Measurements from ENCODE around the gene ZFR.

ZFR gene

DNA sequence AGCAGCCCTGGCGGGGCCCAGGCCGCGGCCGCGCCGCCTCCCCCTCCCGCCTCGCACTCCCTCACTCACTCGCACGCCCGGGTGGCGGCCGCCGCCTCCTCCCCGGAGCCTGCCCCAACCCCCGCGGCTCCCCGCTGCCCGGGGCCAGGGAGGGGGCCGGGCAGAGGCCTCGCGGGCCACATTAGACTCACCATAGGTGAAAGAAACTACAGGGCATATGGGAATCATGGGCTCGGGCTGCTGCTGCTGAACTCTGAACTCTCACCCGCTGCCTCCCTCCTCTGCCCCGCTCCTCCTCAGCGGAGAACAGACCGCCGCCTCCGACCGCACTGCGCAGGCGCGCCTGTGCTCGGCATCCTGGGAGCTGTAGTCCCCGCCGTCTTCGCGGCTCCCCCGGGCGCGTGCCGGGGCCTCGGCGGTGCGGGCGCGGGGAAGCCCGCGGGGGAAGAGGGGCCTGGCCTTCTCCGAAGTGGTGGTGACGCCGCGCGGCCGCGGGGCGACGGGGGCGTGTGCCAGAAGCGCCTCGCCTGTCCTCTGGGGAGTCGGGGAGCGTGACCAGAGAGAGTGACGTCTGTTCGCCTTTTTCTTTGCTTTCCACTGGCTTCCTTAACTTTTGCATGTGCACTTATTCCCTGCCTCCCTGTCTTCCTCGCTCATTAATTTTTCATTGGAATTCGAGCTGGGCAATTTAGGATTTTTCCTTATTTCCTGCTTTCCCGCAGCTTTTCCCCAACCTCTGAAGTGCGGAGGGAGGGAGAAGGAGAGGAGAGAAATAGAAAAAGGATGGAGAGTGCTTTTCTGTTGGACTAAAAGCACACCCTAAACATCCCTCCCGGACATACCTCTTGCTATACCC is at the start of gene ZFR:
TSS of gene ZFR (minus strand) at position 310 of the 856 bp plus-strand sequence. CDS start at position 228, 82 bp downstream.
- peak within 1 kb of the TSS; percentile 64 for H3K9ac ChIP-seq (ENCODE audit: low read length)
- H3K4me1 ChIP-seq (ENCODE audit: insufficient read depth, low read length) = peaks cover 15% of the 10 kb centered on the region
- no peaks in the 10 kb centered on the region for H3K27me3 ChIP-seq (ENCODE audit: control insufficient read depth in 1 of 2, insufficient read depth in 2 of 2, low read length in 2 of 2)
- no peaks in the 10 kb centered on the region for H3K9me3 ChIP-seq (ENCODE audit: low read length)
- peak within 1 kb of the TSS; percentile 79 for H3K27ac ChIP-seq (ENCODE audit: low read depth, low read length)
- H3K36me3 ChIP-seq (ENCODE audit: insufficient read depth, low read length) = no peaks in the 10 kb centered on the region
- H3K4me3 ChIP-seq (ENCODE audit: low read depth in 1 of 2, low read length in 2 of 2) = peak within 1 kb of the TSS; percentile 84 to 88

DNA sequence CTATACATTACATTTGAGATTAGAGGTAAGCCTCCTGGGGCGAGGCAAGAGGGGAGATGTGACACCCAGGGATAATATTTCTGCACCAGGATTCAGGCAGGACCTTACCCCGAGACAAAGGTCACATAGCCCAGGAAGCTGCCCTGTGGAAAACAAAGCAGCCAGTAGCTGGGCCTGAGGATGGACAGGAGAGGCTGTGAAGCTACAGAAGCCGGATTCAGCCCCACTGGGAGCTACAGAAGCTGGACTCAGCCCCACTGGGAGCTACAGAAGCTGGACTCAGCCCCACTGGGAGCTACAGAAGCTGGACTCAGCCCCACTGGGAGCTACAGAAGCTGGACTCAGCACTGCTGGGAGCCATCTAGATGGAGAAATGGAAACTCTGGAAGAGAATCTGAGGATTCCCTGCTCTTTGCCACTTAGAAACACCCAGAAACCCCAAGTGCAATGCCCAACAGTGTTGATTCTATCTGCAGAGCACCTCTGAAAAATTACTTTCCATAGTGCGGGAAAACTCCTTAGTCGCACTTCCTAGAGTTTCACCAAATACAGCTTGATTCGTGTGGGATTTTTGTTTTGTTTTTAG is 46.5 kb upstream of the ZFR start:
- Histone ChIP-seq H3K4me3 (ENCODE audit: low read depth in 1 of 2, low read length in 2 of 2) (no peak overlapping the region), H3K4me1 (ENCODE audit: insufficient read depth, low read length) (no peaks in the 10 kb centered on the region), H3K9ac (ENCODE audit: low read length) (no peak overlapping the region), H3K27me3 (ENCODE audit: control insufficient read depth in 1 of 2, insufficient read depth in 2 of 2, low read length in 2 of 2) (no peaks in the 10 kb centered on the region), H3K36me3 (ENCODE audit: insufficient read depth, low read length) (no peaks in the 10 kb centered on the region), H3K27ac (ENCODE audit: low read depth, low read length) (no peak overlapping the region), H3K9me3 (ENCODE audit: low read length) (no peaks in the 10 kb centered on the region)

DNA sequence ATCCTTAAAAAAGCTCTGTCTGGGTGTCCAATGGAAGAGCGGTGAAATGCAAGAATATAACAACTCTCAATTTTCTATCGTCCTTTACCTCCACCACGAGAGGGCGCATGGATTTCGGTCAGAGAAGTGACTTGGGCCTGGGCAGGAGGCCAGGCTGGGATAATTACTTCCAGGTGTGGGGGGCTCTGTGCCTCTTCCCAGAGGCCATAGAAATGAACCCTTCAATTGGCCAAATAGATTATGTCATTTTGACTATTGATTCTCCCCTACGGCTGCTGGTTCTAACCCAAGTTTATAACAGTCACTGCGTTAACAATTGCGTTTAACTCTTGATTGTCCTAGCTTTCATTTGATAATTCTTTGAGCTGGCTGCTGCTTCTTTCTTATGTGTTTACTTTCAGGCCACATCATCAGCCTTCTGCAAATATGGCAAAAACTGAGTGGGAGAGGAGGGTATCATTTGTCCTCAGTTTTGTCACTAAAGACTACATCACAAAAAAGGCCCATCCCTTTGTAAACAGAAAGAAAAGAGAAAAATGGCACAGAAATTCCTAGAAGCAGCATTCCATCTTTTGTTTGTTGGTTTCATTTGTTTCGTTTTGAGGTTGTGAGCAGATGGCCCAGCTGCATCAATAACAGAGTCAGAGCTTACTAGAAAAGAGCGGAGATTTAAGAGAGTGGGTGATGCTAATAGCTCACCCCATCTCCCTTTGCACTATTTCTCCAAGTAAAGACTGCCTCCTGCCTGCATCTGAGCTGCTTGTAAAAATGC is 45.4 kb upstream of the ZFR start:
- Histone ChIP-seq H3K4me3 (ENCODE audit: low read depth in 1 of 2, low read length in 2 of 2) (no peak overlapping the region), H3K36me3 (ENCODE audit: insufficient read depth, low read length) (no peaks in the 10 kb centered on the region), H3K9ac (ENCODE audit: low read length) (no peak overlapping the region), H3K27ac (ENCODE audit: low read depth, low read length) (no peak overlapping the region), H3K27me3 (ENCODE audit: control insufficient read depth in 1 of 2, insufficient read depth in 2 of 2, low read length in 2 of 2) (no peaks in the 10 kb centered on the region), H3K4me1 (ENCODE audit: insufficient read depth, low read length) (no peaks in the 10 kb centered on the region), H3K9me3 (ENCODE audit: low read length) (no peaks in the 10 kb centered on the region)

- H3K36me3 ChIP-seq (ENCODE audit: insufficient read depth, low read length) = no peaks in the 10 kb centered on the region
- no peak overlapping the region for H3K9ac ChIP-seq (ENCODE audit: low read length)
- no peaks in the 10 kb centered on the region for H3K4me1 ChIP-seq (ENCODE audit: insufficient read depth, low read length)
- H3K27me3 ChIP-seq (ENCODE audit: control insufficient read depth in 1 of 2, insufficient read depth in 2 of 2, low read length in 2 of 2) = no peaks in the 10 kb centered on the region
- no peak overlapping the region for H3K27ac ChIP-seq (ENCODE audit: low read depth, low read length)
- no peaks in the 10 kb centered on the region for H3K9me3 ChIP-seq (ENCODE audit: low read length)
- no peak overlapping the region for H3K4me3 ChIP-seq (ENCODE audit: low read depth in 1 of 2, low read length in 2 of 2)
These were observed 42.9 kb upstream of the ZFR start for GRCh38 chr5:32487424-32487823.

GRCh38 chr5:32487008-32487407 is 42.5 kb upstream of the ZFR start:
- Histone ChIP-seq H3K4me3 (ENCODE audit: low read depth in 1 of 2, low read length in 2 of 2) (no peak overlapping the region), H3K4me1 (ENCODE audit: insufficient read depth, low read length) (no peaks in the 10 kb centered on the region), H3K27me3 (ENCODE audit: control insufficient read depth in 1 of 2, insufficient read depth in 2 of 2, low read length in 2 of 2) (no peaks in the 10 kb centered on the region)

GRCh38 chr5:32482193-32482592 is 37.7 kb upstream of the ZFR start:
- H3K27me3 ChIP-seq (ENCODE audit: control insufficient read depth in 1 of 2, insufficient read depth in 2 of 2, low read length in 2 of 2) = no peaks in the 10 kb centered on the region
- no peak overlapping the region for H3K27ac ChIP-seq (ENCODE audit: low read depth, low read length)
- H3K4me1 ChIP-seq (ENCODE audit: insufficient read depth, low read length) = no peaks in the 10 kb centered on the region
- no peak overlapping the region for H3K9ac ChIP-seq (ENCODE audit: low read length)
- no peaks in the 10 kb centered on the region for H3K9me3 ChIP-seq (ENCODE audit: low read length)
- no peaks in the 10 kb centered on the region for H3K36me3 ChIP-seq (ENCODE audit: insufficient read depth, low read length)
- H3K4me3 ChIP-seq (ENCODE audit: low read depth in 1 of 2, low read length in 2 of 2) = no peak overlapping the region

More at GRCh38 chr5:32487008-32487407, 42.5 kb upstream of the ZFR start:
- H3K9ac ChIP-seq (ENCODE audit: low read length) = no peak overlapping the region
- H3K9me3 ChIP-seq (ENCODE audit: low read length) = no peaks in the 10 kb centered on the region
- no peaks in the 10 kb centered on the region for H3K36me3 ChIP-seq (ENCODE audit: insufficient read depth, low read length)
- H3K27ac ChIP-seq (ENCODE audit: low read depth, low read length) = no peak overlapping the region

- no peaks in the 10 kb centered on the region for H3K9me3 ChIP-seq (ENCODE audit: low read length)
- no peaks in the 10 kb centered on the region for H3K36me3 ChIP-seq (ENCODE audit: insufficient read depth, low read length)
- no peak overlapping the region for H3K4me3 ChIP-seq (ENCODE audit: low read depth in 1 of 2, low read length in 2 of 2)
These were observed 34.6 kb upstream of the ZFR start for GRCh38 chr5:32479096-32479495.

DNA sequence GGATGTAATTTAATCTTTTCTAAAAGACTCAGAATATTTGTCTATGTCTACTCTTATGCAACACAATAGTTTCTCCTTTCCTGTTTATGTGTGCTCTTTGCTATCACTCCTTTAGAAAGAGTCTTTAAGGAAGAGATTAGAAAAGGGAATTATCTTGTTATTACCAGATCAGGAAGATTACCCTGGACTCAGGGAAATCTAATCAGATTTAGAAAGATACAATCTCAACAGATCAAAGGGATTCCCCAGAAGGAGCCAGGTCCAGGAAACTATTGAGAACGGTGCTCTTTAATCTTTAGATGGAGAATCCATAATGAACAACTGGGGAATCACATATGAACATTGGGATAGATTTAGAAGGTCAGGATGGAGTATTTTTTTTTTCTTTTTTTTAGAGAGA is 32.4 kb upstream of the ZFR start:
- no peaks in the 10 kb centered on the region for H3K27me3 ChIP-seq (ENCODE audit: control insufficient read depth in 1 of 2, insufficient read depth in 2 of 2, low read length in 2 of 2)

More at GRCh38 chr5:32479096-32479495, 34.6 kb upstream of the ZFR start:
- no peak overlapping the region for H3K9ac ChIP-seq (ENCODE audit: low read length)
- no peak overlapping the region for H3K27ac ChIP-seq (ENCODE audit: low read depth, low read length)
- no peaks in the 10 kb centered on the region for H3K27me3 ChIP-seq (ENCODE audit: control insufficient read depth in 1 of 2, insufficient read depth in 2 of 2, low read length in 2 of 2)
- H3K4me1 ChIP-seq (ENCODE audit: insufficient read depth, low read length) = no peaks in the 10 kb centered on the region

DNA sequence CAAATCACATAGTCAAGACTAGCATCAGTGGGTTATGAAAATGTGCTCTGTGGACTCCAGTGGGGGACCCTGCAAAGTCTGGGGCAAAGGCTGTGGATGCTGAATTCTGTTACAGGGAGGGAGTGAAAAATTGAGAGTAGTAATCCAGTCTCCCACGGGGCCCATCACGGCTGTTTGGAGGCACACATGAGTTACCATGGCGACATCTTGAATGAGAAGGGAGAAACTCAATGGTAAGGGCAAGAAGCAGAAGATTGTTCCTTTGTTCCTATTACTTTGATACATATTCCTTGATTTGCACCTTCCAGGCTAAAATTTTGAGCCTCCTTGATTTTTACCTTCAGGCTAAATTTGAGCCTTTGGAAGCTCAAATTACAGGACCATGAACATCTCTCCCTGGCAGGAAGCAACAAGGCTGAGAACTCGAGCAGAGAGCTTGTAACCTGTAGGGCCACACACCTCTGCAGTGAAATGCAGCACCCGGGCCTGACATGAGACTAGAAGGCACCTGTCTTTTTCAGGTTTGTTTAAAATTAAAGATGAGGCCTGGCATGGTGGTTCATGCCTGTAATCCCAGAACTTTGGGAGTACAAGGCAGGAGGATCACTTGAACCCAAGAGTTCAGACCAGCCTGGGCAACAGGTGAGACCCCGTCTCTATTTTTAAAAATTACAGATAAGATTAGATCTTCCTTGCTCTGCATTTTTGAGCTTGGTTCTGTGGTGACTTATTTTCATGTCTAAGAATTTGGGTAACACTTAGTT is 31.0 kb upstream of the ZFR start:
- no peaks in the 10 kb centered on the region for H3K9me3 ChIP-seq (ENCODE audit: low read length)
- H3K36me3 ChIP-seq (ENCODE audit: insufficient read depth, low read length) = no peaks in the 10 kb centered on the region
- H3K4me1 ChIP-seq (ENCODE audit: insufficient read depth, low read length) = no peaks in the 10 kb centered on the region
- no peak overlapping the region for H3K4me3 ChIP-seq (ENCODE audit: low read depth in 1 of 2, low read length in 2 of 2)
- H3K27me3 ChIP-seq (ENCODE audit: control insufficient read depth in 1 of 2, insufficient read depth in 2 of 2, low read length in 2 of 2) = no peaks in the 10 kb centered on the region
- no peak overlapping the region for H3K27ac ChIP-seq (ENCODE audit: low read depth, low read length)
- no peak overlapping the region for H3K9ac ChIP-seq (ENCODE audit: low read length)

More for the DNA sequence above, 32.4 kb upstream of the ZFR start:
- no peaks in the 10 kb centered on the region for H3K4me1 ChIP-seq (ENCODE audit: insufficient read depth, low read length)
- no peak overlapping the region for H3K4me3 ChIP-seq (ENCODE audit: low read depth in 1 of 2, low read length in 2 of 2)
- no peaks in the 10 kb centered on the region for H3K9me3 ChIP-seq (ENCODE audit: low read length)
- no peak overlapping the region for H3K9ac ChIP-seq (ENCODE audit: low read length)
- no peaks in the 10 kb centered on the region for H3K36me3 ChIP-seq (ENCODE audit: insufficient read depth, low read length)
- no peak overlapping the region for H3K27ac ChIP-seq (ENCODE audit: low read depth, low read length)

DNA sequence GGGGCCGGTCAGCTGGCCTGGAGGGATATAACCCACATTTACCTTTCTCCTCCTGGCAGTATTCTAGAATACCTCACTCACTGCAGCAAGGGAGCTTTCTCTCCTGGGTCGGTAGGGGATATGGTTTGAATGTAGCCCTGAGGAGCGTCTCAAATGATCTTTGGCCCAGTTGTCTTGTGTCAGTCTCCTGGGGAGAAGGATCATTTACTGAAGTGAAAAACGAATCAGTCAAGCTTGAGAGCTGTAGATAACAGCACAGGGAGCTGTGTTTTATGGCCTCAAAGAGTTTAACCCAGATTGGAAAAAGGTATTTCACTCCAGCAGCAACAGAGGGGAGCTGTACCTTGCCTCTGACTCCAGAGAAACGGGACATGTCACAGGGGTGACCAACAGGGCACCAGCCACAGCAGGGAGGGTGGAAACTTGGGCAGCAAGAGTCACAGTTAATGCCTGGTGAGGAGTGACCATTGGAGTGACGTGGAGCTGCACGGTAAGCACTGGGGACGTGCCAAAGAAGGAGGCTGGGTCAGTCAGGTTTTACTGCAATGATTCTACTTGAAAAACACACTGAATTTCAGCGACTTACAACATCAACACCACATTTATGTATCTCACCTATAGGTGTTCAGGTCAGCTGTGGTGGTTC is 29.8 kb upstream of the ZFR start:
- no peaks in the 10 kb centered on the region for H3K9me3 ChIP-seq (ENCODE audit: low read length)
- H3K36me3 ChIP-seq (ENCODE audit: insufficient read depth, low read length) = no peaks in the 10 kb centered on the region
- no peak overlapping the region for H3K4me3 ChIP-seq (ENCODE audit: low read depth in 1 of 2, low read length in 2 of 2)
- no peaks in the 10 kb centered on the region for H3K27me3 ChIP-seq (ENCODE audit: control insufficient read depth in 1 of 2, insufficient read depth in 2 of 2, low read length in 2 of 2)
- H3K4me1 ChIP-seq (ENCODE audit: insufficient read depth, low read length) = no peaks in the 10 kb centered on the region
- H3K27ac ChIP-seq (ENCODE audit: low read depth, low read length) = no peak overlapping the region
- no peak overlapping the region for H3K9ac ChIP-seq (ENCODE audit: low read length)

Measured in muscle layer of colon (tissue), 2 donors.